ENCODE results near the gene PODN.

PODN gene

GRCh38 chr1:53069265-53069662 is 7.3 kb downstream of the PODN start:
- H3K27ac ChIP-seq (ENCODE audit: low read length): no peak overlapping the region
- H3K79me2 ChIP-seq (ENCODE audit: low read length): no peaks in the 10 kb centered on the region
- H3K9ac ChIP-seq (ENCODE audit: low read length): no peak overlapping the region
- no peak overlapping the region for H3K4me2 ChIP-seq (ENCODE audit: low read depth, low read length)
- H3K4me3 ChIP-seq (ENCODE audit: low read length): no peak overlapping the region
- H3K36me3 ChIP-seq (replicated peaks; ENCODE audit: insufficient read depth, low read length): no peaks in the 10 kb centered on the region
- DNase-seq: no peak
- TF ChIP-seq EZH2 (optimal IDR thresholded peaks at IDR 0.05; ENCODE audit: low read depth, low read length) (no peak), CTCF (IDR thresholded peaks at IDR 0.05; ENCODE audit: low read length) (no peak), EZH2phosphoT487 (IDR thresholded peaks at IDR 0.05; ENCODE audit: low read length) (no peak)
- H4K20me1 ChIP-seq (ENCODE audit: insufficient read depth, low read length): no peaks in the 10 kb centered on the region
- no peaks in the 10 kb centered on the region for H3K27me3 ChIP-seq (replicated peaks; ENCODE audit: insufficient read depth, low read length)
- no peaks in the 10 kb centered on the region for H3K9me2 ChIP-seq (replicated peaks; ENCODE audit: insufficient read depth, low read length)
- no peaks in the 10 kb centered on the region for H3K9me3 ChIP-seq (replicated peaks; ENCODE audit: insufficient read depth, low read length)
- no peak overlapping the region for H2AFZ ChIP-seq (ENCODE audit: low read length)
- H3K4me1 ChIP-seq (ENCODE audit: low read length): no peaks in the 10 kb centered on the region
- no peaks in the 10 kb centered on the region for H3F3A ChIP-seq (ENCODE audit: insufficient read depth, low read length)

GRCh38 chr1:53069663-53070327 is 7.8 kb downstream of the PODN start:
- Histone ChIP-seq H3K4me2 (ENCODE audit: low read depth, low read length) (no peak overlapping the region), H3F3A (ENCODE audit: insufficient read depth, low read length) (no peaks in the 10 kb centered on the region), H3K9me2 (replicated peaks; ENCODE audit: insufficient read depth, low read length) (no peaks in the 10 kb centered on the region), H3K4me3 (ENCODE audit: low read length) (no peak overlapping the region), H3K79me2 (ENCODE audit: low read length) (no peaks in the 10 kb centered on the region), H3K36me3 (replicated peaks; ENCODE audit: insufficient read depth, low read length) (no peaks in the 10 kb centered on the region), H3K27me3 (replicated peaks; ENCODE audit: insufficient read depth, low read length) (no peaks in the 10 kb centered on the region), H2AFZ (ENCODE audit: low read length) (no peak overlapping the region), H3K27ac (ENCODE audit: low read length) (no peak overlapping the region), H3K9ac (ENCODE audit: low read length) (no peak overlapping the region), H4K20me1 (ENCODE audit: insufficient read depth, low read length) (no peaks in the 10 kb centered on the region), H3K4me1 (ENCODE audit: low read length) (no peaks in the 10 kb centered on the region), H3K9me3 (replicated peaks; ENCODE audit: insufficient read depth, low read length) (no peaks in the 10 kb centered on the region)
- no peak for TF ChIP-seq EZH2phosphoT487 (IDR thresholded peaks at IDR 0.05; ENCODE audit: low read length)
- no peak for TF ChIP-seq EZH2 (optimal IDR thresholded peaks at IDR 0.05; ENCODE audit: low read depth, low read length)
- no peak for TF ChIP-seq CTCF (IDR thresholded peaks at IDR 0.05; ENCODE audit: low read length)
- DNase-seq: no peak

GRCh38 chr1:53070621-53071020 is 8.6 kb downstream of the PODN start:
- H3K4me2 ChIP-seq (ENCODE audit: low read depth, low read length): no peak overlapping the region
- no peak overlapping the region for H3K9ac ChIP-seq (ENCODE audit: low read length)
- H3K27me3 ChIP-seq (replicated peaks; ENCODE audit: insufficient read depth, low read length): no peaks in the 10 kb centered on the region
- no peaks in the 10 kb centered on the region for H3K4me1 ChIP-seq (ENCODE audit: low read length)
- H3K27ac ChIP-seq (ENCODE audit: low read length): no peak overlapping the region
- H3K79me2 ChIP-seq (ENCODE audit: low read length): no peaks in the 10 kb centered on the region
- no peaks in the 10 kb centered on the region for H3K36me3 ChIP-seq (replicated peaks; ENCODE audit: insufficient read depth, low read length)
- no peaks in the 10 kb centered on the region for H3K9me3 ChIP-seq (replicated peaks; ENCODE audit: insufficient read depth, low read length)
- no peaks in the 10 kb centered on the region for H3F3A ChIP-seq (ENCODE audit: insufficient read depth, low read length)
- no peaks in the 10 kb centered on the region for H3K9me2 ChIP-seq (replicated peaks; ENCODE audit: insufficient read depth, low read length)
- no peak overlapping the region for H3K4me3 ChIP-seq (ENCODE audit: low read length)
- no peaks in the 10 kb centered on the region for H4K20me1 ChIP-seq (ENCODE audit: insufficient read depth, low read length)
- no peak overlapping the region for H2AFZ ChIP-seq (ENCODE audit: low read length)
- DNase-seq: no peak
- TF ChIP-seq CTCF (IDR thresholded peaks at IDR 0.05; ENCODE audit: low read length) (no peak), EZH2phosphoT487 (IDR thresholded peaks at IDR 0.05; ENCODE audit: low read length) (no peak), EZH2 (optimal IDR thresholded peaks at IDR 0.05; ENCODE audit: low read depth, low read length) (no peak)
